RWPE2 (cell line): ENCODE data around the gene SENP3.

Experiments used
- ATAC-seq: fragments of 200-7000 bp; cut with Tn5 transposase; 3 replicates; pipeline ENCODE4 v1.9.1; 2021; ENCODE audit warnings: low read depth
- DNase-seq: peaks from one replicate; pipeline ENCODE4 v3.0.0-alpha.2; 2020; ENCODE audit warnings: low spot score
- H3K27ac ChIP-seq: fragments of 450-650 bp; 2 replicates; pipeline ENCODE4 v1.5.1; 2017; ENCODE audit warnings: mild to moderate bottlenecking; ENCODE audit not compliant: poor library complexity, severe bottlenecking
- H3K27me3 ChIP-seq: fragments of 250-450 bp; sonication (Bioruptor Pico); 2 replicates; pipeline ENCODE4 v1.5.1; 2021; ENCODE audit warnings: mild to moderate bottlenecking, moderate library complexity; ENCODE audit not compliant: insufficient read depth, poor library complexity, severe bottlenecking
- H3K36me3 ChIP-seq: fragments of 250-450 bp; sonication (Bioruptor Pico); 2 replicates; pipeline ENCODE4 v1.5.1; 2020; ENCODE audit warnings: low read depth, mild to moderate bottlenecking, moderate library complexity
- H3K4me1 ChIP-seq: fragments of 250-450 bp; sonication (Bioruptor Pico); 2 replicates; pipeline ENCODE4 v1.5.1; 2021; ENCODE audit warnings: mild to moderate bottlenecking, moderate library complexity; ENCODE audit not compliant: insufficient read depth, poor library complexity, severe bottlenecking
- H3K4me3 ChIP-seq: fragments of 250-450 bp; sonication (Bioruptor Pico); 2 replicates; pipeline ENCODE4 v1.5.1; 2021; ENCODE audit warnings: mild to moderate bottlenecking, moderate library complexity; ENCODE audit not compliant: severe bottlenecking
- H3K9me3 ChIP-seq: fragments of 250-450 bp; sonication (Bioruptor Pico); 2 replicates; pipeline ENCODE4 v1.5.1; 2021; ENCODE audit warnings: mild to moderate bottlenecking, moderate library complexity; ENCODE audit not compliant: severe bottlenecking
- TF ChIP-seq, protein P1 (sequence below): fragments of 450-650 bp; IDR thresholded peaks from one replicate; pipeline ENCODE4 v1.5.1; 2017; ENCODE audit warnings: mild to moderate bottlenecking, moderate library complexity; ENCODE audit not compliant: poor library complexity, severe bottlenecking

SENP3 gene

DNA sequence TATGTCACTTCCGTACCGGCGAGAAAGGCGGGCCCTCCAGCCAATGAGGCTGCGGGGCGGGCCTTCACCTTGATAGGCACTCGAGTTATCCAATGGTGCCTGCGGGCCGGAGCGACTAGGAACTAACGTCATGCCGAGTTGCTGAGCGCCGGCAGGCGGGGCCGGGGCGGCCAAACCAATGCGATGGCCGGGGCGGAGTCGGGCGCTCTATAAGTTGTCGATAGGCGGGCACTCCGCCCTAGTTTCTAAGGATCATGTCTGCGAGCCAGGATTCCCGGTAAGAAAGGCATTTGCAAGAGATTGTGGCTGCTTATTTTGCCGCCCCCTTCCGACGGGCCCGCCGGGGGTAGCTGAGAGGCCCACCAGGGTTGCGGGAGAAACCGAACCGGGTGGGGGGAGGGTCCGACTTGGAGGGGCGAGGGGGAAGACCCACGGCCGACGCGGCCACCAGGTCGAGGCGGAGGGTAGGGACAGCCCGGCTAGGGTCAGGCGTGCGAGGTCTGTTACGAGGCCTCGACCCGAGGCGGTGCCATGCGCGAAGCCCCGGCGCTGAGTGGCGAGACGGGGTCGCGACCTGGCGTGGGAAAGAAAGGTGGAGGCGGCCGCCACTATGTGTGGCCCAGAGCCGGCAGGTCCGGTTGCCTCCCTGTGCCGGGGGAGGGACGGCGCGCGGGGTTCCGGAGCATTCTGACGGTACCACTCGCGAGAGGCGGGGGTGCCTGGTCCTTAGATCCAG is 11.0 kb downstream of the SENP3 start:
- H3K4me3 ChIP-seq = peak overlapping the region; percentile 71
- TF ChIP-seq, protein P1, sequence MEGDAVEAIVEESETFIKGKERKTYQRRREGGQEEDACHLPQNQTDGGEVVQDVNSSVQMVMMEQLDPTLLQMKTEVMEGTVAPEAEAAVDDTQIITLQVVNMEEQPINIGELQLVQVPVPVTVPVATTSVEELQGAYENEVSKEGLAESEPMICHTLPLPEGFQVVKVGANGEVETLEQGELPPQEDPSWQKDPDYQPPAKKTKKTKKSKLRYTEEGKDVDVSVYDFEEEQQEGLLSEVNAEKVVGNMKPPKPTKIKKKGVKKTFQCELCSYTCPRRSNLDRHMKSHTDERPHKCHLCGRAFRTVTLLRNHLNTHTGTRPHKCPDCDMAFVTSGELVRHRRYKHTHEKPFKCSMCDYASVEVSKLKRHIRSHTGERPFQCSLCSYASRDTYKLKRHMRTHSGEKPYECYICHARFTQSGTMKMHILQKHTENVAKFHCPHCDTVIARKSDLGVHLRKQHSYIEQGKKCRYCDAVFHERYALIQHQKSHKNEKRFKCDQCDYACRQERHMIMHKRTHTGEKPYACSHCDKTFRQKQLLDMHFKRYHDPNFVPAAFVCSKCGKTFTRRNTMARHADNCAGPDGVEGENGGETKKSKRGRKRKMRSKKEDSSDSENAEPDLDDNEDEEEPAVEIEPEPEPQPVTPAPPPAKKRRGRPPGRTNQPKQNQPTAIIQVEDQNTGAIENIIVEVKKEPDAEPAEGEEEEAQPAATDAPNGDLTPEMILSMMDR = no peak
- H3K27me3 ChIP-seq = no peaks in the 10 kb centered on the region
- DNase-seq (peak; percentile 62), ATAC-seq (peak; percentile 88; the same call in 1 of the 3 replicates)
- H3K9me3 ChIP-seq = no peaks in the 10 kb centered on the region
- H3K36me3 ChIP-seq = peaks cover 73% of the 10 kb centered on the region
- H3K27ac ChIP-seq = peak overlapping the region; percentile 98
- peaks cover 16% of the 10 kb centered on the region for H3K4me1 ChIP-seq

- Histone ChIP-seq H3K27ac (peak overlapping the region; percentile 98), H3K9me3 (no peaks in the 10 kb centered on the region), H3K27me3 (no peaks in the 10 kb centered on the region), H3K4me1 (peaks cover 16% of the 10 kb centered on the region), H3K4me3 (peak overlapping the region; percentile 71), H3K36me3 (peaks cover 80% of the 10 kb centered on the region)
- ATAC-seq (peak; percentile 29), DNase-seq (peak; percentile 81)
- TF ChIP-seq, protein P1 = no peak
Observed at GRCh38 chr17:7573324-7574080, 11.8 kb downstream of the SENP3 start.

- Histone ChIP-seq H3K36me3 (peaks cover 84% of the 10 kb centered on the region), H3K9me3 (no peaks in the 10 kb centered on the region), H3K4me3 (peak overlapping the region; percentile 71), H3K27me3 (no peaks in the 10 kb centered on the region), H3K4me1 (peaks cover 20% of the 10 kb centered on the region), H3K27ac (peak overlapping the region; percentile 98)
- TF ChIP-seq, protein P1 = no peak
- DNase-seq = no peak
- no peak for ATAC-seq
Observed at GRCh38 chr17:7574176-7574953, 12.6 kb downstream of the SENP3 start.

GRCh38 chr17:7575481-7575883 is 13.8 kb downstream of the SENP3 start:
- DNase-seq (no peak), ATAC-seq (no peak)
- Histone ChIP-seq H3K36me3 (peaks cover 73% of the 10 kb centered on the region), H3K9me3 (no peaks in the 10 kb centered on the region), H3K27me3 (no peaks in the 10 kb centered on the region), H3K27ac (peak overlapping the region; percentile 98), H3K4me1 (peaks cover 20% of the 10 kb centered on the region), H3K4me3 (no peak overlapping the region)
- TF ChIP-seq, protein P1 = no peak
